Measurements from ENCODE around the gene ERMP1.
"Not testable (repeated sequence)": the region's sequence is repeated elsewhere in the genome, so short reads cannot be mapped to it uniquely, and the experiment has no call there.

The ERMP1 gene

GRCh38 chr9:5818424-5819142 lies 14.3 kb downstream of the ERMP1 start:
- no peak for DNase-seq (ENCODE audit: low spot score)

DNA sequence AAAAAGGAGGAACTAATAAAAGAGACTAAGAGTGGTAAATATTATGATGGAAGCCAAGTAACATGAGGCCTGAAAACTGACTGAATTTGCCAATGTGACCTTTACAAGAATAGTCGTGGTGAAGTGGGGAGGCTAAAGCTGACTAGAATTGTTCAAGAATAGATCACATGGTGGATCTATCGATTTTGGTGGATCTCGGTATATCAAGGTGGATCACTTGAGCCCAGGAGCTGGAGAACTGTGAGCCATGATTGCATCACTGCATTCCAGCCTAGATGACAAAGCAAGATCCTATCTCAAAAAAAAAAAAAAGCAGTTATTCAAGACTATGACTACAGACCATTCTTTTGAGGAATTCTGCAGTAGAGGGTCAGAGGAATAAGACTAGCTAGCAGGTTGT lies 15.1 kb downstream of the ERMP1 start:
- DNase-seq (ENCODE audit: low spot score): no peak

GRCh38 chr9:5815461-5815860 lies 17.5 kb downstream of the ERMP1 start:
- DNase-seq (ENCODE audit: low spot score): no peak

GRCh38 chr9:5813824-5814223 lies 19.1 kb downstream of the ERMP1 start:
- DNase-seq (ENCODE audit: low spot score): no peak

DNA sequence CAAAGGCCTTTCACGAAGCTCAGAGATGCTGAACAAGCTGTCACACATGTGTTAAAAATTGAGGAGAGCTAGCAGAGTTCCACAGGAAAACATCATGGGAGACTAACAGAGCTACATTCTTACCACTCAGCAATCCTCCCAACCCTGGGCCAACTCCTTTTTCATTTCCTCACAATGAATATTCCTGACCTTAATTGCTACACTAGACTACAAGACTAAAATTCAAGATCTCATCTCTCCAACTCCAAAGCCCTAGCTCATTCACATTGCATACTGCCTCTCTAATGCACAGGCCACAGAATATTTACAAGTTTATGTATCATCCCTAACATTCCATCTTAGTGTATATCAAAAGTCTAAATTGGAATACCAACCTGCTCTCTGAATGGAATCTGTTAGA lies 21.2 kb downstream of the ERMP1 start:
- DNase-seq (ENCODE audit: low spot score): no peak

- DNase-seq (ENCODE audit: low spot score): no peak
Measured at GRCh38 chr9:5805478-5805877, 27.4 kb downstream of the ERMP1 start.

GRCh38 chr9:5801739-5802113 lies 31.2 kb downstream of the ERMP1 start:
- DNase-seq (ENCODE audit: low spot score): no peak

DNA sequence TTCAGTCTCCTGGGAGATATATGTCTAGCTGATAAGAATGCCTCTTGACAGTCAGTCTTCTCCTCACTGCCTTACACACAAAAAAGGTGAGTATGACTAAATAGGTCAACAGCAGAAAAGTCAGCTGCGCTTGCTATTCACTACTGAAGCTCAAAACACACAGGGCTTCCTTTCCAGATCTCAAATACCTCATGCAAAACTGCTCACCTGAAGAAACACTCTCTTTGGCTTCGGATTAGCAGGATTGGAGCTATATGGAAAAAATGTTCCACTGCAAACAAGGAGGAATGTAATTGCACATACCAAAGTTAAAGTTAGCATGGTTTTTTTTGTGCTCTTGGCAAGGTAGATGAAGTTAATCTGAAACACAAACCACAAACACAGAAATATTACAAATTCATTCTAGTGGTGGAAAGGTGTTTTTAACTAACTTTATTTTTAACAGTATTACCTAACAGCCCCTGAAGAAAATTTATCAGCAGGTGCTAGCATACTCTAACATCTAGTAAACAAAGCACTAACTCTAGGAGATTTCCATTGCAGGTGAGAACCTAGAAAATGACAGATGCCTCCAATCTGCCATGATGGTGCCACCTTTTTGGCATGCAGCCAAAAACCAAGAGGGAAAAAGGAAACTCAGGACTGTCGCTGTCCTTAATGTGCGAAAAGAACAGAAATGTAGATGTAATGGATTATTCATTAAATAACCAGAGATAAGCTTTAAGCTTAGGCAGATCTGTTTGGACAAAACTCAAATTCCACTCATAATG lies 31.8 kb downstream of the ERMP1 start:
- DNase-seq (ENCODE audit: low spot score): no peak

- DNase-seq (ENCODE audit: low spot score): not testable (repeated sequence)
Measured at GRCh38 chr9:5800378-5800777, 32.5 kb downstream of the ERMP1 start.

GRCh38 chr9:5799314-5799713 lies 33.6 kb downstream of the ERMP1 start:
- peak; percentile 23 for DNase-seq (ENCODE audit: low spot score)

GRCh38 chr9:5798581-5798980 lies 34.3 kb downstream of the ERMP1 start:
- DNase-seq (ENCODE audit: low spot score): no peak

GRCh38 chr9:5796298-5796697 lies 36.6 kb downstream of the ERMP1 start:
- no peak for DNase-seq (ENCODE audit: low spot score)

DNA sequence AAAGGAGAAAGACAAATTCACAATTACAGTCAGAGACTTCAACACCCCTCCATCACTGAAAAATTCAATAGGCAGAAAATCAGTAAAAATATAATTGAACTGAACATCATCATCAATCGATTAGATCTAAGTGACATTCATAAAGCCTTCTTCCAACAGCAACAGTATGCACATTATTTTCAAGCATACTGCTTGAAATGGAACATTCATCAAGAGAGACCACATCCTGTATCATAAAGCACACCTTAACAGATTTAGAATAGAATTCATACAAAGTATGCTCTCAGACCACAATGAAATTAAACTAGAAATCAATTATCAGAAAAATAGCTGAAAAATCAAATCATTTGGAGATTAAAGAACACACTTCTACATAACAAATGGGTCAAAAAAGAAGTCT lies 39.1 kb downstream of the ERMP1 start:
- DNase-seq (ENCODE audit: low spot score): no peak

DNA sequence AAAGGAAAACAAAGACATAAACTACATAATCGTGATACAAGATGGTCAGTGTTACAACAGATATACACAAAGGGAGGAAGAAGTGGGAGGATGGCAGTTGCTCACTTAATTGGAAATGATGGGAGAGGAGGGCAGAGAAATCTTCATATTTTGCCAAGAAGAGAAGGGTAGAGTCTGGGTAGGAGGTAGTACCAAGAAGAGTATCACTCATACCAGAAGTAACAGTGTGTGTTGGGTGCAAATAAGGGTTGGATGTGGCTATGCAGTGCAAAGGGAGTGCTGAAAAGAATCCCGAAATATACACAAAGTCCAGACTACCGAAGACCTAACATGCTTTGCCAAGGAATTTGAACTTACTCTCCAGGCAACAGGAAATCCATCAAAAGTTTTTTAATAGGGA lies 41.0 kb downstream of the ERMP1 start:
- no peak for DNase-seq (ENCODE audit: low spot score)

- DNase-seq (ENCODE audit: low spot score): no peak
Measured at GRCh38 chr9:5790923-5791322, 42.0 kb downstream of the ERMP1 start.

GRCh38 chr9:5789489-5789888 lies 43.4 kb downstream of the ERMP1 start:
- DNase-seq (ENCODE audit: low spot score): no peak

DNA sequence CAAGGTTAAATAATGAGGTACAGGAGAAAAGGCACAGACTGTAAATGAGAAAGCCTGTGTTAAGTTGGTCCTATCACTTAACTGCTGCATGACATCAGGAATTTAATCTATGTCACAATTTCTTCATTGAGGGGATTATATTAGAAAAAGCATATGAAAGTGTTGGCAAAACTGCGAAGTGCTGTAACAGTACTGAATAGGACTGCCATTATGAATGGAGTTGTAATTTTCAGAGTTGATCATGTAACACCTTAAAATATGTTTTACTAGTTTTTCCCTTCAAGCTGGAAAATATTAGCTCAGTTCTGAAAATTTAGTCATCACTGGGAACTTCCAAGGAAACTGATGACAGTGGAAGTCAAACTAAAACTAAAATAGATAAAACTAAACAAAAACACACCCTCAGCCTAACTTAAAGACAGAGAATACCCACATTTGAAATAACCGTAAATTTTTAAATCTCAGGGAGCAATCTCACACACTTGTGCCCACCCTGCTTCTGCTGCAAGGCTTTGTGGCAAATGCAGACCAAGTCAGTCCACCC lies 45.1 kb downstream of the ERMP1 start:
- DNase-seq (ENCODE audit: low spot score): no peak

GRCh38 chr9:5787220-5787619 lies 45.7 kb downstream of the ERMP1 start:
- no peak for DNase-seq (ENCODE audit: low spot score)

- peak; percentile 17 for DNase-seq (ENCODE audit: low spot score)
Measured at GRCh38 chr9:5786370-5787127, 46.4 kb downstream of the ERMP1 start.

GRCh38 chr9:5784526-5785315 lies 48.2 kb downstream of the ERMP1 start:
- no peak for DNase-seq (ENCODE audit: low spot score)

GRCh38 chr9:5783982-5784381 lies 48.9 kb downstream of the ERMP1 start:
- no peak for DNase-seq (ENCODE audit: low spot score)

DNA sequence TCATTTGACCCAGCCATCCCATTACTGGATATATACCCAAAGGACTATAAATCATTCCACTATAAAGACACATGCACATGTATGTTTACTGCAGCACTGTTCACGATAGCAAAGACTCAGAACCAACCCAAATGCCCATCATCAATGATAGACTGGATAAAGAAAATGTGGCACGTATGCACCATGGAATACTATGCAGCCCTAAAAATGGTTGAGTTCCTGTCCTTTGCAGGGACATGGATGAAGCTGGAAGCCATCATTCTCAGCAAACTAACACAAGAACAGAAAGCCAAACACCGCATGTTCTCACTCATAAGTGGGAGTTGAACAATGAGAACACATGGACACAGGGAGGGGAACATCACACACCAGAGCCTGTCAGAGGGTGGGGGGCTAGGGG lies 49.5 kb downstream of the ERMP1 start:
- DNase-seq (ENCODE audit: low spot score): not testable (repeated sequence)
